Transverse colon (tissue), 4 donors: ENCODE results near the gene LGALS1. TPM values are rescaled to one million over a fixed set of nuclear protein-coding genes. Genes with fewer than 3 reads are reported as not detected.
A peak's percentile ranks its signal among the peaks of the same experiment; 100 is the strongest.

Experiments
- DNase-seq: peaks from one replicate; pipeline ENCODE4 v3.0.0-alpha.2; 2019
- H3K27ac ChIP-seq, 4 donors: fragments of 200-600 bp; sonication (generic); 2 replicates each; pipeline ENCODE4 v1.5.1; 2016 to 2018; ENCODE audit warnings: inconsistent platforms in 4 of 4
- H3K27me3 ChIP-seq: fragments of 200-600 bp; sonication (generic); 2 replicates; pipeline ENCODE4 v1.5.1; 2017; ENCODE audit warnings: inconsistent platforms
- H3K36me3 ChIP-seq, 4 donors: fragments of 200-600 bp; sonication (generic); 2 replicates each; pipeline ENCODE4 v1.5.1; 2017 to 2019; ENCODE audit warnings: inconsistent platforms in 4 of 4
- H3K4me1 ChIP-seq, 4 donors: fragments of 200-600 bp; sonication (generic); 2 replicates each; pipeline ENCODE4 v1.5.1; 2017 to 2020; ENCODE audit warnings: inconsistent platforms in 4 of 4
- H3K4me3 ChIP-seq, 4 donors: fragments of 200-600 bp; sonication (generic); 1 replicate in 1 of 4; 2 replicates in 3 of 4; pipeline versions ENCODE4 v1.5.1 to v1.6.1; 2017 to 2019; ENCODE audit warnings: inconsistent platforms in 4 of 4
- H3K9me3 ChIP-seq, 2 donors: fragments of 200-600 bp; sonication (generic); 2 replicates each; pipeline ENCODE4 v1.5.1; 2017 to 2019; ENCODE audit warnings: inconsistent platforms in 2 of 2
- EP300 ChIP-seq: sonication (generic); formaldehyde crosslinking; IDR thresholded peaks from one replicate; pipeline ENCODE4 v1.6.1; 2017; ENCODE audit warnings: antibody characterized with exemption, low read depth
- POLR2A ChIP-seq: fragments of 450-650 bp; IDR thresholded peaks from one replicate; pipeline ENCODE4 v1.6.1; 2016; ENCODE audit warnings: antibody characterized with exemption, mild to moderate bottlenecking, moderate library complexity
- POLR2AphosphoS5 ChIP-seq, 3 donors: sonication (generic); formaldehyde crosslinking; IDR thresholded peaks; one replicate each; pipeline ENCODE4 v1.6.1; 2016; ENCODE audit warnings: antibody characterized with exemption in 3 of 3
- WGBS, 2 donors: methylation state at CpG; one replicate each; pipeline ENCODE4 v1.1.5; 2018; ENCODE audit warnings: low coverage in 1 of 2; 5-methylcytosine and 5-hydroxymethylcytosine counted together
- in situ Hi-C, 4 donors: fragments of 200-750 bp; cut with MboI; loops; one replicate each; pipeline versions ENCODE4 v1.15.0 to v1.15.1; 2017; ENCODE audit warnings: low sequenced_read_pairs in 3 of 4, low pct_ligation_motif_present in 1 of 4, low pct_unique_long_range_greater_than_20kb in 1 of 4
- intact Hi-C: fragments of 100-400 bp; cut with DNase I; formaldehyde crosslinking; loops from one replicate; pipeline ENCODE4 v1.15.1; 2023; ENCODE audit warnings: low total_unique reads
- total RNA-seq, 4 donors: library from RNA; depleted of rRNA; stranded (reverse); fragments of >200 nt; gene quantifications; one replicate each; pipeline ENCODE4 v1.1.0, GENCODE V29; 2016
- TF ChIP-seq, protein P1 (sequence below), 5 experiments: fragments of 200-600 bp in 3 of 5; fragments of 450-650 bp in 2 of 5; sonication (generic) in 3 of 5; IDR thresholded peaks; 1 replicate in 2 of 5; 2 replicates in 3 of 5; pipeline ENCODE4 v1.5.1; 2016 to 2017; ENCODE audit warnings: antibody characterized with exemption in 5 of 5, inconsistent platforms in 3 of 5, mild to moderate bottlenecking in 2 of 5, moderate library complexity in 1 of 5

LGALS1 gene
- total RNA-seq, 4 donors from 2014 or later: 196 to 558 (median 224) TPM

DNA sequence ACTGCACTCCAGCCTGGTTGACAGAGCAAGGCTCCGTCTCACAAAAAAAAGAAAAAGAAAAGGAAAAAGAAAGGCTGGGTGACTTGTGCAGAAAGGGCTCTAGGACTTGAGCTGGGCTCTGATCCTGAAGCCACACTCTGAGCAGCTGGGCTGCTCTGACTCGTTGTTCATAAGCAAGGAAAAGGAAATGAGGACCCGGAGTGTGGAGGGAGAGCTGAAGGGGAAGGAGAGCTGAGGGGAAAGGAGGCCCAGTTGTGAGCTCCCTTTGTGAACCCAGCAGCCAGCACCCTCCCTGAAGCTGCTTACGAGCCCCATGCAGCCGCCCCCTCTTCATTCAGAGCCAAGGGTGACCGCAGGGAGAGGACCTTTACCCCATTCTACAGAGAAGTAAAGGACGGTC is 48.3 kb upstream of the LGALS1 start:
- no peak for TF ChIP-seq EP300
- no peak for TF ChIP-seq POLR2AphosphoS5 (IDR thresholded peaks at IDR 0.05)
- TF ChIP-seq, protein P1, sequence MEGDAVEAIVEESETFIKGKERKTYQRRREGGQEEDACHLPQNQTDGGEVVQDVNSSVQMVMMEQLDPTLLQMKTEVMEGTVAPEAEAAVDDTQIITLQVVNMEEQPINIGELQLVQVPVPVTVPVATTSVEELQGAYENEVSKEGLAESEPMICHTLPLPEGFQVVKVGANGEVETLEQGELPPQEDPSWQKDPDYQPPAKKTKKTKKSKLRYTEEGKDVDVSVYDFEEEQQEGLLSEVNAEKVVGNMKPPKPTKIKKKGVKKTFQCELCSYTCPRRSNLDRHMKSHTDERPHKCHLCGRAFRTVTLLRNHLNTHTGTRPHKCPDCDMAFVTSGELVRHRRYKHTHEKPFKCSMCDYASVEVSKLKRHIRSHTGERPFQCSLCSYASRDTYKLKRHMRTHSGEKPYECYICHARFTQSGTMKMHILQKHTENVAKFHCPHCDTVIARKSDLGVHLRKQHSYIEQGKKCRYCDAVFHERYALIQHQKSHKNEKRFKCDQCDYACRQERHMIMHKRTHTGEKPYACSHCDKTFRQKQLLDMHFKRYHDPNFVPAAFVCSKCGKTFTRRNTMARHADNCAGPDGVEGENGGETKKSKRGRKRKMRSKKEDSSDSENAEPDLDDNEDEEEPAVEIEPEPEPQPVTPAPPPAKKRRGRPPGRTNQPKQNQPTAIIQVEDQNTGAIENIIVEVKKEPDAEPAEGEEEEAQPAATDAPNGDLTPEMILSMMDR (IDR thresholded peaks at IDR 0.05): no peak
- TF ChIP-seq POLR2A: no peak
- no peak for DNase-seq
- Histone ChIP-seq H3K4me3 (no peak overlapping the region), H3K9me3 (no peaks in the 10 kb centered on the region), H3K4me1 (peaks cover 33 to 44% (median 39%) of the 10 kb centered on the region in 4 donors), H3K36me3 (no peaks in the 10 kb centered on the region), H3K27me3 (no peaks in the 10 kb centered on the region), H3K27ac (peak overlapping the region; percentile 68 to 91 (median 76))
- 55% methylated on average over 7 of the region's 7 CpGs; no CpG with 5 or more reads in 1 of the 2 donors for WGBS, 2 donors
- in situ Hi-C loops (loop anchor here in 1 of 4 donors (10.0 kb wide), 1 partner anchor 58 kb away; the partner anchor contains the start of gene NOL12), intact Hi-C loops (no loop called here)

DNA sequence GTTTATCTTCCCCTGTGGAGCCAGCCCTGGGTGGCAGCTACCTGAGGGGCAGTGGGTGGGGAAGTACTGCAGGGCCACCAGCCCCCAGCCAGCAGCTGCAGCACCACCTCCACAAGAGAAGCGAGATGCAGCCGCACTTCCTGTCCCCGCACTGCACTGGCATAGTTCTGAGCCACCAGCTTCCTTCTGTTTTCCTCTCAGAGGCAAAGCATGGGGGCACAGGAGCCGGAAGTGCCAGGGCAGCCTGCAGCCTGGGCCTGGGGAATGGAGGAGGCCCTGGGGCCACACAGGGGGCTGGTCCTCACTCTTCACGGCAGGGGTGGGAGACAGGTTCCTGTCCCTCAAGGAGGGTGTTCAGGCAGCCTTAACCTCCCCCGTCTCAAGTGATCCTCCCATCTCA is 47.9 kb upstream of the LGALS1 start:
- Histone ChIP-seq H3K4me3 (no peak overlapping the region), H3K36me3 (no peaks in the 10 kb centered on the region), H3K4me1 (peaks cover 33 to 45% (median 39%) of the 10 kb centered on the region in 4 donors), H3K27ac (peak overlapping the region; percentile 68 to 91 (median 76)), H3K9me3 (no peaks in the 10 kb centered on the region), H3K27me3 (no peaks in the 10 kb centered on the region)
- intact Hi-C loops: no loop called here
- 53% methylated on average over 6 of the region's 6 CpGs; no CpG with 5 or more reads in 1 of the 2 donors for WGBS, 2 donors
- TF ChIP-seq POLR2A (no peak), EP300 (no peak)
- TF ChIP-seq, protein P1 (IDR thresholded peaks at IDR 0.05): no peak
- peak; percentile 61 for DNase-seq
- in situ Hi-C loops: loop anchor here in 1 of 4 donors (10.0 kb wide), 1 partner anchor 57 kb away; the partner anchor contains the start of gene NOL12

DNA sequence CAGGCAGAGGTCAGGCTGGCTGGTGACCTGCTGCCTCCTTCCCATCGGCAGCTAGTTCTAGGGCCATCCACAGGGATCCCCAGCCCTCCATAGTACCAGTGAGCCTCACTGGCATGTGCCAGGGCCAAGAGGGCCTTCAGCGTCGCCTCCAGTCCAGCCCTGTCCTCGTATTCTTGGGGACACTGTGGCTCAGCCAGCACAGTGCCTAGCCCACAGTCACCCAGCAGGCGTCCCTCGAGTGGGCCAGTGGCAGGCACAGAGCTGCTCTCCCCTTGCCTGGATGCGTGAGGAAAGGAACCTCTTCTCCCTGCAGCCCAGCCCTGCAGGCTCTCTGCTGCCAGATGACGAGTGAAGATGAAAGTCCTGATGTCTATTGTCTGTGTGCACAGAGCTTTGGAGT is 46.6 kb upstream of the LGALS1 start:
- H3K36me3 ChIP-seq: no peaks in the 10 kb centered on the region
- H3K27me3 ChIP-seq: no peaks in the 10 kb centered on the region
- no peaks in the 10 kb centered on the region for H3K9me3 ChIP-seq
- H3K4me3 ChIP-seq: no peak overlapping the region
- peak overlapping the region in 2 of 4 donors; percentile 72 to 91 for H3K27ac ChIP-seq
- DNase-seq: no peak
- in situ Hi-C loops (loop anchor here in 1 of 4 donors (10.0 kb wide), 1 partner anchor 56 kb away; the partner anchor contains the start of gene NOL12), intact Hi-C loops (no loop called here)
- peaks cover 40 to 52% (median 43%) of the 10 kb centered on the region in 4 donors for H3K4me1 ChIP-seq
- WGBS, 2 donors: 90% methylated on average over 7 of the region's 8 CpGs; no CpG with 5 or more reads in 1 of the 2 donors
- TF ChIP-seq POLR2A (no peak), EP300 (no peak), POLR2AphosphoS5 (IDR thresholded peaks at IDR 0.05) (no peak)
- TF ChIP-seq, protein P1 (IDR thresholded peaks at IDR 0.05): no peak

DNA sequence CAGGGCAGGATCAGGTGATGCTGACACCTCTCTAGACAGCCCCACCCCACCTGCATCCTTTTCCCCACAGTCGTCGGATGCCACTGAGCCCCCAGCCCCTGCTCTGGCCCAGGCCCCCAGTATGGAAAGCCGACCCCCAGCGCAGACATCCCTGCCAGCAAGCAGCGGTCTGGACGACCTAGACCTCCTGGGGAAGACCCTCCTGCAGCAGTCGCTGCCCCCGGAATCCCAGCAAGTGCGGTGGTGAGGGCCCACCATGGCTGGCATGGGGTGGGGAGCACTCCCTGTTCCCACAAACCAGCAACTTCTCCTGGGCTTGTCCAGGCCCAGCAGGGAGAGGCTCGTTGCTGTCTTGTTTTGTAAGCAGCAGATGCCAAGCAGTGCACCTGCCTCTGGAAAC is 45.5 kb upstream of the LGALS1 start:
- DNase-seq: no peak
- intact Hi-C loops (no loop called here), in situ Hi-C loops (loop anchor here in 1 of 4 donors (10.0 kb wide), 1 partner anchor 55 kb away; the partner anchor contains the start of gene NOL12)
- WGBS, 2 donors: 89% methylated on average over 7 of the region's 10 CpGs; no CpG with 5 or more reads in 1 of the 2 donors
- H3K27ac ChIP-seq: no peak overlapping the region
- H3K9me3 ChIP-seq: no peaks in the 10 kb centered on the region
- H3K4me1 ChIP-seq: peaks cover 46 to 56% (median 51%) of the 10 kb centered on the region in 4 donors
- TF ChIP-seq POLR2AphosphoS5 (IDR thresholded peaks at IDR 0.05) (no peak), POLR2A (no peak), EP300 (no peak)
- TF ChIP-seq, protein P1 (IDR thresholded peaks at IDR 0.05): no peak
- H3K27me3 ChIP-seq: no peaks in the 10 kb centered on the region
- H3K4me3 ChIP-seq: no peak overlapping the region
- H3K36me3 ChIP-seq: no peaks in the 10 kb centered on the region
